HG02981 (cell line): ENCODE results near the gene DNAJC11.
"Not testable (repeated sequence)": the region's sequence is repeated elsewhere in the genome, so short reads cannot be mapped to it uniquely, and the experiment has no call there.

Experiments used
- ATAC-seq: cut with Tn5 transposase; IDR thresholded peaks from one replicate; pipeline ENCODE4 v1.9.1; 2021; ENCODE audit warnings: mild to moderate bottlenecking, moderate library complexity; ENCODE audit not compliant: unreplicated experiment

The DNAJC11 gene

GRCh38 chr1:6701437-6702153 lies at the start of gene DNAJC11:
Gene DNAJC11, minus strand, starts transcription at chr1:6701816. Its CDS starts 16 bp downstream, at chr1:6701800.
- ATAC-seq = peak; percentile 91

DNA sequence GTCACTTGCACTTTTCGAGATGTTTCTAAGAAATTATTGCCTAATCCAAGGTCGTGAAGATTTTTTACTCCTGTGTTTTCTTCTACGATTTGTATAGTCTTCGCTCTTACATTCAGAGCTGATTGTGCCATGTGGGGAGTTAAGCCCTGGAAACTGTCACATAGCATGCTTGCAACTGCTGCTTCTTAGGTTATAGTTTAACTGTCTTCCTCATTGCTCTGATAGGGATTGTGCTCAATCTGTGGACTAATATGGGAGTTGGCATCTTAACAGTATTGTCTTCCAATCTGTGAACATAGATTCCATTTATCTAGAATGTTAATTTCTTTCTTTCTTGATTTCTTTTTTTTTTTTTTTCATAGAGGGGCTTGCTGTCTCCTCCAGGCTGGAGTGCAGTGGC lies 48.9 kb upstream of the DNAJC11 start:
- no peak for ATAC-seq

DNA sequence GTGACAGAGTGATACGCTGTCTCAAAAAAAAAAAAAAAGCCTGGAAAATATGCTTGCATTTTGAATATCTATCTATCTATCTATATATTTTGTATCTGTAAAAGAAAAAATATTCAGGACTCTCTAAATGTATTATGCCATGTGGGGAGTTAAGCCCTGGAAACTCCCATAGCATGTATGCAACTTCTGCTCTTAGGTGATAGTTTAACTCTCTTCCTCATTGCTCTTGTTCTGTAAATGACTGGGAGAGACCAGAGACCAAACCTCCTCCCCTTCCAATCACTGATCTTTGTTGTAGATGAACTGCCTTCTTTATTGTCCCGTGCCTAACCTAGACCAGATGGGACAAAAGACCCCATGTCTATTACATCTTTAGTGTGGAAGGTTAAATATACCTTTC lies 46.1 kb upstream of the DNAJC11 start:
- no peak for ATAC-seq

DNA sequence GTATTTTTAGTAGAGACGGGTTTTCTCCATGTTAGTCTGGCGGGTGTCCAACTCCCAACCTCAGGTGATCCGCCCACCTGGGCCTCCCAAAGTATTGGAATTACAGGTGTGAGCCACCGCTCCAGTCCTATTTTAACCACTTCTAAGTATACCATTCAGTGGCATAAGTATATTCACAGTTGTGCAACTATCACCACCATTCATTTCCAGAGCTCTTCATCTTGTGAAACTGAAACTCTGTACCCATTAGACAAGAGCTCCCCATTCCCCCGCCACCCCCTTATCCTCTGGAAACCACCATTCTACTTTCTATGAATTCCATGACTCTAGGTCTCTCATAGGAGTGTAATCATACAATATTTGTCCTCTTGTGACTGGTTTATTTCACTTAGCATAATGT lies 43.5 kb upstream of the DNAJC11 start:
- no peak for ATAC-seq

- peak; percentile 46 for ATAC-seq
These were observed 41.8 kb upstream of the DNAJC11 start for GRCh38 chr1:6743189-6744101.

DNA sequence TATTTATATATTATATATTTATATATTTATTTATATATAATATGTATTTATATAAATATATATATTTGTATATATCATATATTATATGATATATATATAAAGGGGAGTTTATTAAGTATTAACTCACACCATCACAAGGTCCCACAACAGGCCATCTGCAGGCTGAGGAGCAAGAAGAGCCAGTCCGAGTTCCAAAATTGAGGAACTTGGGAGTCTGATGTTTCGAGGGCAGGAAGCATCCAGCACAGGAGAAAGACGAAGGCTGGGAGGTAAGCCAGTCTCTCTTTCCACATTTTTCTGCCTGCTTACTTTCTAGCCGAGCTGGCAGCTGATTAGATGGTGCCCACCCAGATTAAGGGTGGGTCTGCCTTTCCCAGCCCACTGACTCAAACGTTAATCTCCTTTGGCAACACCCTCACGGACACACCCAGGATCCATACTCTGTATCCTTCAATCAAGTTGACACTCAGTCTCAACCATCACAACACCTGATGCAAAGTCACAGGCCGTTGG lies 41.1 kb upstream of the DNAJC11 start:
- ATAC-seq = not testable (repeated sequence)

- ATAC-seq = no peak
These were observed 37.5 kb upstream of the DNAJC11 start for GRCh38 chr1:6738987-6739676.

- no peak for ATAC-seq
These were observed 31.3 kb upstream of the DNAJC11 start for GRCh38 chr1:6732942-6733341.

GRCh38 chr1:6731905-6732304 lies 30.3 kb upstream of the DNAJC11 start:
- no peak for ATAC-seq

GRCh38 chr1:6730880-6731279 lies 29.3 kb upstream of the DNAJC11 start:
- no peak for ATAC-seq

- ATAC-seq = no peak
These were observed 28.9 kb upstream of the DNAJC11 start for GRCh38 chr1:6730473-6730872.

DNA sequence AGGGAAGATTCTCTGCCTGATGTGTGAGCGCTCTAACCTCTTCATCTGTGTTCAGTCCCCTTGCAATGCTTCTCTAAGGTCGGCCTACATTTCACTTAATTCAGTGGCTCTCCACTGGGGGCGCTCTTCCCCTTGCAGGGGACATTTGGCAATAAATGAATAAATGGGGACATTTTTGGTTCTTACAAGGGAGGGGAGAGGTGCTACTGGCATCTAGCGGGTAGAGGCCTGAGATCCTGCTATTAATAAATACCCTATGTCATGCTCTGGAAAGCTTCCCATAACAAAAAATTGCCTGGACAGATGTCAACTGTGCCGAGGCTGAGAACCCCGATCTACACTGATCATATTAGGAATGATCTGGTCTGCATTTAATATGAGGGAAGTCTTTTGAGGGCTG lies 25.9 kb upstream of the DNAJC11 start:
- ATAC-seq = no peak

GRCh38 chr1:6726253-6726652 lies 24.6 kb upstream of the DNAJC11 start:
- ATAC-seq = no peak

- ATAC-seq = no peak
These were observed 23.0 kb upstream of the DNAJC11 start for GRCh38 chr1:6724517-6725141.

GRCh38 chr1:6723621-6724428 lies 22.2 kb upstream of the DNAJC11 start:
- no peak for ATAC-seq

DNA sequence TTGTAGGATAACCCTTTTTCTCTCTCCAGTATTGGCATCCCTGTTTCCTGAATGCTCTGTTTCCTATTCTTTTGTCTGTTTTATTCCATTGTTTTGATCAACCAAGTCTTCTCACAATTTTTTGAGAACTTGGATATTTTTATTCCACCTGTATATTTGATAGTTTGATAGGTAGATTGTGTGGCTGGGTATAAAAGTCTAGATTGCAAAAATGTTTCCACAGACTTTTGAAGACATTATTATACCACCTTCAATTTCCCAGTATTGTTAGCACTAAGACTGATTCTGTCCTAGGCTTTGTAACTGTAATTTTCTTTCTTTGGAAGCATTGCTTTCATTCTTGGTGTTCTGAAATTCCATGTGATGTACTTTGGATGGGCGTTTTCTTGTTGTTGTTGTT lies 9.6 kb upstream of the DNAJC11 start:
- no peak for ATAC-seq

- no peak for ATAC-seq
These were observed 3.1 kb upstream of the DNAJC11 start for GRCh38 chr1:6704746-6705145.

DNA sequence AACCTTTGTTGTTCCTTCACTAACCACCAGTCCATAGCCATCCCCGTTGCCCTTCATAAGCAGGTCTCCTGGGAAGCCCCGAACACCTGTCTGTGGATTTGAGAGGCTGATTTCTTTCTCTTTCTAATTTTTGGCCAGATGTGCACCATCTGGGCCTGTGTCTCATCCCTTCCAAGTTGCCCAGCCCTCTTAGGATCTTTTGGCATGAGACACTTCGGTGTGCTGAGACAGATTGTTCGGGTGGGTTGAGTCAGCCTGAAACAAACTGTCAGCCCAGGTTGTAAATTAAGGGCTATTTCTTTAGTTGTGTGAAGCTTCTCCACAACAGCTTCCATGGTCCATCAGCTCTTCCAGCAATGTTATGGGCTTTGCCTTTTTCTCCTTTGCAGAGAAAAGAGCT lies 1.4 kb upstream of the DNAJC11 start:
- no peak for ATAC-seq

- ATAC-seq = no peak
These were observed 671 bp downstream of the DNAJC11 start for GRCh38 chr1:6700853-6701436.

GRCh38 chr1:6699915-6700314 lies 1.7 kb downstream of the DNAJC11 start:
- not testable (repeated sequence) for ATAC-seq
